IMR-90 (cell line): ENCODE data around the gene PIK3R3. TPM values are rescaled to one million over a fixed set of nuclear protein-coding genes. Genes with fewer than 3 reads are reported as not detected.

Experiments
- ATAC-seq: fragments of 200-7000 bp; cut with Tn5 transposase; 2 replicates; pipeline ENCODE4 v1.9.1; 2020; ENCODE audit warnings: low read depth, mild to moderate bottlenecking, moderate library complexity
- BruUV-seq: library from RNA; stranded (reverse); fragments of 400-500 nt; replicated peaks from 2 replicates; lab custom pipeline; 2021; lab: Mats Ljungman, UMichigan
- CTCF ChIA-PET: fragments of 300-600 bp; formaldehyde crosslinking; extraction: SDS; loops from one replicate; lab custom pipeline; 2021; ENCODE audit warnings: antibody characterized with exemption; lab: Yijun Ruan, JAX
- POLR2A ChIA-PET: fragments of 300-600 bp; sonication (Branson Sonifier 250); formaldehyde crosslinking; loops from one replicate; lab custom pipeline; 2022; ENCODE audit warnings: antibody characterized with exemption; ENCODE audit not compliant: unreplicated experiment; lab: Charles Lee
- DNase-seq: peaks from one replicate; pipeline ENCODE4 v3.0.0; 2013
- H2AFZ ChIP-seq: replicated peaks from 2 replicates; pipeline ENCODE3; 2013; ENCODE audit warnings: low read length, mild to moderate bottlenecking; ENCODE audit not compliant: poor library complexity
- H2AK5ac ChIP-seq: 2 replicates; pipeline ENCODE4 v1.6.1; 2013; ENCODE audit warnings: low read depth, low read length, inconsistent platforms
- H2AK9ac ChIP-seq: replicated peaks from 2 replicates; pipeline ENCODE3; 2013; ENCODE audit warnings: mild to moderate bottlenecking, low read depth, low read length, moderate library complexity; ENCODE audit not compliant: poor library complexity
- H2BK120ac ChIP-seq: 2 replicates; pipeline ENCODE4 v1.6.1; 2013; ENCODE audit warnings: low read depth, low read length, inconsistent platforms
- H2BK15ac ChIP-seq: 3 replicates; pipeline ENCODE4 v1.6.1; 2013; ENCODE audit warnings: low read depth, low read length, inconsistent platforms
- H2BK20ac ChIP-seq: 2 replicates; pipeline ENCODE4 v1.6.1; 2013; ENCODE audit warnings: low read depth, mild to moderate bottlenecking, inconsistent platforms, low read length, moderate library complexity
- H2BK5ac ChIP-seq: 2 replicates; pipeline ENCODE4 v1.6.1; 2013; ENCODE audit warnings: mild to moderate bottlenecking, low read depth, low read length, inconsistent platforms; ENCODE audit not compliant: poor library complexity, severe bottlenecking
- H3K14ac ChIP-seq: replicated peaks from 2 replicates; pipeline ENCODE4 v1.6.1; 2013; ENCODE audit warnings: low read depth, low read length, inconsistent platforms
- H3K18ac ChIP-seq: 2 replicates; pipeline ENCODE4 v1.6.1; 2013; ENCODE audit warnings: low read depth, low read length, control low read depth
- H3K23ac ChIP-seq: 2 replicates; pipeline ENCODE4 v1.6.1; 2013; ENCODE audit warnings: low read depth, low read length, inconsistent platforms
- H3K27ac ChIP-seq: 2 replicates; pipeline ENCODE4 v1.5.1; 2013; ENCODE audit warnings: mild to moderate bottlenecking, control low read depth, low read length; ENCODE audit not compliant: insufficient read depth
- H3K27me3 ChIP-seq: 2 replicates; pipeline ENCODE4 v1.6.1; 2013; ENCODE audit warnings: low read length; ENCODE audit not compliant: control insufficient read depth, insufficient read depth
- H3K36me3 ChIP-seq: 2 replicates; pipeline ENCODE4 v1.6.1; 2013; ENCODE audit warnings: low read length, mixed read lengths; ENCODE audit not compliant: control insufficient read depth, insufficient read depth
- H3K4ac ChIP-seq: 2 replicates; pipeline ENCODE4 v1.6.1; 2013; ENCODE audit warnings: low read depth, low read length, inconsistent platforms
- H3K4me1 ChIP-seq: 2 replicates; pipeline ENCODE4 v1.6.1; 2013; ENCODE audit warnings: low read length, mixed read lengths; ENCODE audit not compliant: control insufficient read depth, insufficient read depth
- H3K4me2 ChIP-seq: 2 replicates; pipeline ENCODE4 v1.6.1; 2013; ENCODE audit warnings: low read depth, mild to moderate bottlenecking, control low read depth, low read length, moderate library complexity
- H3K4me3 ChIP-seq: 2 replicates; pipeline ENCODE4 v1.5.1; 2013; ENCODE audit warnings: low read depth, mild to moderate bottlenecking, control low read depth, low read length, moderate library complexity; ENCODE audit not compliant: insufficient read depth
- H3K56ac ChIP-seq: 2 replicates; pipeline ENCODE4 v1.6.1; 2013; ENCODE audit warnings: low read length, inconsistent platforms; ENCODE audit not compliant: insufficient read depth; ENCODE audit errors: extremely low read depth
- H3K79me1 ChIP-seq, 2 experiments: 2 replicates each; pipeline ENCODE4 v1.6.1; 2013; ENCODE audit warnings: low read length in 2 of 2, inconsistent platforms in 1 of 2, low read depth in 1 of 2
- H3K9ac ChIP-seq: 2 replicates; pipeline ENCODE4 v1.6.1; 2013; ENCODE audit warnings: low read depth, low read length, control low read depth
- H3K9me1 ChIP-seq: 2 replicates; pipeline ENCODE4 v1.6.1; 2013; ENCODE audit warnings: low read length, inconsistent platforms; ENCODE audit not compliant: insufficient read depth
- H3K9me3 ChIP-seq: 2 replicates; pipeline ENCODE4 v1.6.1; 2013; ENCODE audit warnings: low read length; ENCODE audit not compliant: control insufficient read depth, insufficient read depth
- H4K20me1 ChIP-seq: 2 replicates; pipeline ENCODE4 v1.6.1; 2013; ENCODE audit warnings: low read length, inconsistent platforms; ENCODE audit not compliant: insufficient read depth
- H4K5ac ChIP-seq: 2 replicates; pipeline ENCODE4 v1.6.1; 2013; ENCODE audit warnings: mild to moderate bottlenecking, low read depth, low read length, control low read depth
- H4K8ac ChIP-seq, 2 experiments: 2 replicates each; pipeline ENCODE4 v1.6.1; 2013; ENCODE audit warnings: low read depth in 2 of 2, low read length in 2 of 2, control low read depth in 1 of 2, inconsistent platforms in 1 of 2
- H4K91ac ChIP-seq: 2 replicates; pipeline ENCODE4 v1.6.1; 2013; ENCODE audit warnings: low read depth, low read length, inconsistent platforms; ENCODE audit not compliant: insufficient read depth
- CHD1 ChIP-seq: IDR thresholded peaks from 2 replicates; pipeline ENCODE4 v1.6.1; 2012; ENCODE audit warnings: low read depth, low read length, improper control_type of control experiment
- MXI1 ChIP-seq: IDR thresholded peaks from 2 replicates; pipeline ENCODE4 v1.6.1; 2012; ENCODE audit warnings: low read depth, mild to moderate bottlenecking, low read length, moderate library complexity, borderline replicate concordance
- WGBS, 2 experiments: methylation state at CpG; one replicate each; pipeline versions ENCODE4 v1.1.5 to v1.1.7; 2013; ENCODE audit warnings: missing lambda C conversion rate in 2 of 2; ENCODE audit not compliant: insufficient read length in 1 of 2; ENCODE audit errors: extremely low coverage in 2 of 2; 5-methylcytosine and 5-hydroxymethylcytosine counted together
- dilution Hi-C: fragments of 300-500 bp; cut with HindIII; formaldehyde crosslinking; loops from one replicate; pipeline ENCODE4 v1.14.3; 2018; ENCODE audit warnings: low sequenced_read_pairs; ENCODE audit not compliant: unreplicated experiment
- in situ Hi-C: fragments of 300-500 bp; cut with MboI; formaldehyde crosslinking; loops from 3 replicates; pipeline ENCODE4 v1.14.3; 2019; ENCODE audit warnings: low sequenced_read_pairs, inconsistent platforms, mixed read lengths
- intact Hi-C: fragments of 100-400 bp; cut with micrococcal nuclease; formaldehyde crosslinking; loops from 2 replicates; pipeline ENCODE4 v1.10.0; 2022
- polyA plus RNA-seq, 3 experiments: library from polyadenylated mRNA; depleted of rRNA; stranded (reverse); fragments of >200 nt; gene quantifications; 2 replicates each; pipeline ENCODE4 v1.2.3, GENCODE V29; 2012; ENCODE audit warnings: low replicate concordance in 1 of 3
- total RNA-seq: library from RNA; depleted of rRNA; stranded (reverse); fragments of >200 nt; gene quantifications from 2 replicates; pipeline ENCODE4 v1.2.3, GENCODE V29; 2012

PIK3R3 gene
- total and polyA plus RNA-seq, 2 of the 4 experiments (the other 2 are of a cell fraction), result 5.3 to 9.9 TPM

- Histone ChIP-seq H2BK15ac (no peak overlapping the region), H3K9me3 (no peaks in the 10 kb centered on the region), H2AK5ac (no peak overlapping the region), H3K4me2 (peak overlapping the region; percentile 91), H3K36me3 (no peaks in the 10 kb centered on the region), H3K18ac (no peak overlapping the region; the same call in 1 of the 2 replicates), H3K23ac (peak overlapping the region; percentile 18; the same call in 1 of the 2 replicates), H4K20me1 (peaks cover 3% of the 10 kb centered on the region; the same call in 1 of the 2 replicates), H3K27ac (no peak overlapping the region), H3K4ac (no peak overlapping the region), H2BK120ac (no peak overlapping the region), H2AFZ (no peak overlapping the region), H4K5ac (no peak overlapping the region), H3K4me3 (peak overlapping the region; percentile 54), H3K9me1 (no peaks in the 10 kb centered on the region), H3K56ac (0 out of 2 replicates have a peak overlapping the region, but pooled peaks have one; percentile 5), H2BK5ac (no peak overlapping the region), H4K91ac (no peak overlapping the region), H4K8ac (no peak overlapping the region), H3K27me3 (no peaks in the 10 kb centered on the region), H3K4me1 (peaks cover 2% of the 10 kb centered on the region), H3K9ac (peak overlapping the region; percentile 40; the same call in 1 of the 2 replicates), H2AK9ac (no peak overlapping the region), H2BK20ac (no peak overlapping the region), H3K79me1 (peaks cover 6 to 18% of the 10 kb centered on the region in 2 experiments; a peak in 3 of 4 replicates), H3K14ac (no peak overlapping the region)
- ChIA-PET CTCF (interaction anchor here (0.6 kb wide), 3 partner anchors 82 to 113 kb away, joined by 3 to 4 read pairs (median 4); no protein-coding TSS in a partner anchor), POLR2A (interaction anchor here (1.0 kb wide), 1 partner anchor 36 kb away, joined by 4 read pairs; no protein-coding TSS in a partner anchor)
- no peak for ATAC-seq
- no peak for TF ChIP-seq MXI1
- 0 out of 2 replicates have a peak, but pooled peaks have one; percentile 8 for TF ChIP-seq CHD1
- 6% methylated on average over 3 of the region's 10 CpGs; no CpG with 5 or more reads in 1 of the 2 experiments for WGBS, 2 experiments
- no TSS peak for BruUV-seq
- DNase-seq, result peak; percentile 28
- in situ Hi-C loops (no loop called here), dilution Hi-C loops (no loop called here), intact Hi-C loops (loop anchor here (1.0 kb wide), 1 partner anchor 48 kb away; no protein-coding TSS in a partner anchor)
Observed at GRCh38 chr1:46131093-46131492, 1.3 kb downstream of the PIK3R3 start.
